NCI-H748 (cell line): Measurements from ENCODE around the gene KCNG1.

Experiments used
- DNase-seq: peaks from one replicate; lab custom pipeline; 2025; ENCODE audit not compliant: unreplicated experiment; lab: John Stamatoyannopoulos, UW

KCNG1 gene

GRCh38 chr20:51014797-51015722, 7.8 kb downstream of the KCNG1 start:
- peak; percentile 37 for DNase-seq

GRCh38 chr20:51013577-51014330, 9.2 kb downstream of the KCNG1 start:
- DNase-seq, result no peak

DNA sequence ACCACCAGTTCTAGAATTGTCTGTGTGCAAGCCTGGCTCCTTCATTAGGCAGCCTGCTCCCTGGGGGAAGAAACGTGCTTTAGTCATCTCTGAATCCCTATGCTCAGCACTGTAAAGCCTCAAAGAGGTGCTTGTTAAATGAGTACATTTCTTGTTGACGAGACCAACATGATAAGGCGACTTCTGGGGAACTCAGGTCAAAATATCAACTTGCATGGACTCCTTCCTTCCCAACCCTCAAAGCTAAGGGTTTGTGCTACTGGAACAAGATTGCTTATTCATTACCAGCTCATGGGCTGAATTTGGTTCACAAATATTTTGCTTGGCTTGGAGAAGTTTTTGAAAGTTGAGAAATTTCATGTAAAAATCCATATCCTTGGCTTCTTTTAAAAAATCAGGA, 10.6 kb downstream of the KCNG1 start:
- DNase-seq, result no peak

DNA sequence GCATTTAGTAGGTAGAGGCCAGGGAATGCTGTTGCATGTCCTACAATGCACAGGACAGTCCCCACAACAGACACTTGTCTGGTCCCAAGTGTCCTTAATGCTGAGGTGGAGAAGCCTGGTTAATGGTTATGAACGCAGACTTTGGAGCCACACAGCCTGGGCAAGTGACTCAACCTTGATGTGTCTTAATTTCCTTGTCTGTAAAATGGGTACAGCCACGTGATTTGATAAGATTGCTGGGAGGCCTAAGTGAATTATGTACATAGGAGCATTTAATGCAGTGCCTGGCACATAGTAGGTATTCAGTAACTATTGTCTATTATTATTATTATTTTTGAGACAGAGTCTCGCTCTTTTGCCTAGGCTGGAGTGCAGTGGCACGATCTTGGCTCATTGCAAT, 11.4 kb downstream of the KCNG1 start:
- no peak for DNase-seq

GRCh38 chr20:51010932-51011331, 12.0 kb downstream of the KCNG1 start:
- DNase-seq, result no peak

- no peak for DNase-seq
Measured at GRCh38 chr20:51010043-51010365, 12.9 kb downstream of the KCNG1 start.

DNA sequence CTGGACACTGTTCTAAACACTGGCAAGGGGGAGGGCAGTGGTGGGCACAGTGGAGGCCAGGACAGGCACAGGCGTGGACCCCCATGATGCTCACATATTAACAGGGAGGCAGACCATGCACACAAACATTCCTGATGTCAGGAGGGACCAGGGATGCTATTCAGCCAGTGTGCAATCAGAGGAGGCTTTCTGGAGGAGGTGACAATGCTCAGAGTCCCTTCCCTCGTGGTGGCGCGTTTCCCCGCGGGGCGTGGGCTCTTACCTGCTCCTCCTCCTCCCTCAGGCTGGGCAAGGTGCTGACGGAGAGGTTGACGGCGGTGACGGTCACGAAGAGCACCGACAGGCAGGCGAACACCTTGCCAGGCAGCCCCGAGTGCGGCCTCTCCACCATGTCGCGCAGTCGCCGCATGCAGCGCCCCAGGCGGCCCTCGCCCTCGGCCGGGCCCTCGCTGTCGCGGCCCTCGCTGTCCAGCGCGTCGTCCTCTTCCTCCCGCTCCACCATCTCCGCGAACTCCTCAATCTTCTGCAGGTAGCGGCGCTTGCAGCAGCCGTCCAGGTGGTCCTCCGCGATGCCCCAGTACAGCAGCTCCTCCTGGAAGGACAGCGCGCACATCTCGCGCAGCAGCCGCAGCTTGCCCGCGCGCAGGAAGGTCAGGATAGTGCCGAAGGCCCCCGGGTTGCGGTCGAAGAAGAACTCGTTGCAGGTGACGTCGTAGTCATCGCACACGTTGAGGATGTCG, 13.4 kb downstream of the KCNG1 start:
- no peak for DNase-seq

DNA sequence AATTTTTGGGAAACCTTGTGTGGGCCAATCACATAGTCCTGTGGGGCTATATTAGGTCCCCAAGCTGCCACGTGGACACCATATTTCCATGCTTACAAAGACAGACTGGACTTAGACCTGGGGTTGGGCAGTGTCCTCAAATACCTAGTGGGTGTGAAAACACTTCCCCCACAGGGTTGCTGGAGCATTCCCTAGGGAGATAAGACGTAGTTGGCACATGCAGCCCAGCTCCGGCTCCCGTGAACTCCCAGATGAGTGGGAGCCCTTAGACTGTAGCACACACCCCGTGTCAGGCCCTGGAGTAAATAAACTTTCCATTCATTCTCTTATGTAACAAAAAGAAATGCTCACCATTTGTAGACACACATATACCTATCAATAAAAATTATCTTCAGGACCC, 14.2 kb downstream of the KCNG1 start:
- DNase-seq, result no peak

GRCh38 chr20:51005214-51005613, 17.7 kb downstream of the KCNG1 start:
- DNase-seq, result no peak

- DNase-seq, result no peak
Measured at GRCh38 chr20:51004781-51005180, 18.1 kb downstream of the KCNG1 start.

- no peak for DNase-seq
Measured at GRCh38 chr20:51004305-51004727, 18.6 kb downstream of the KCNG1 start.

DNA sequence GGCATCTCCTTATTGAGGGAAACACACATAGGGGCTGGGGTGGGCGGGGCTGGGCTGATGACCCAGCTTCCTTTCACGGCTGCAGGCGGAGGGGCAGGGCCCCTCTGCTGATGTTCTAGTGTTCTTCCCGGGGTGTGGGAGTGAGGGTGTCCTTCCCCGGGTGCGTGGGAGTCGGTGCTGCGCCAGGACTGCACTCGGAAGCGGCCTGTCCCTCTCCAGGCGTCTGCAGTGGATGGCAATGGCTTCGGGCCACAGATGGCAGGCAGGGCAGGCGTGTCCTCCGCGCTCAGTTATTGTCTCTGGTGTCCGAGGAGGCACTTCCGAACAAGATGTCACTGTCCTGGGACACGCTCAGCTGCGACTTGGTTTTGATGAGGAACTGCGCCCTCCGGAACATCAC, 19.2 kb downstream of the KCNG1 start:
- DNase-seq, result no peak

DNA sequence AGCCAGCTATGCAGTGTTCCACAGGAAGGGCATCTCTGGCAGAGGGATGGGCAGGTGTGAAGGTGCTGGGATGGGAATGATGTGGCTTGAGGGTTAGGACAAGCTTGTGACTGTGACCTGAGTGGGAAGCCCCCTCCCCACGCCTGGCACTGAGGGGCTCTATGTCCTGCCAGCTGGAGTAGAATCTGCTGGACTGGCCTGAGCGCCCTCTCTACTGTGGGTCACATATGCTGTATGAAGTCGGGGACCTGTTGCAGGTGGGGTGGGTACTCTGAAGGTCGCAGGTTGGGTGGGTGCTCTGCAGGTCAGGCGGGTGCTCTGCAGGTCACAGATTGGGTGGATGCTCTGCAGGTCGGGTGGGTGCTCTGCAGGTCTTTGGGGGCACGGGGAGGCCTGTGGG, 20.3 kb downstream of the KCNG1 start:
- DNase-seq, result no peak

GRCh38 chr20:51001430-51002265, 21.3 kb downstream of the KCNG1 start:
- DNase-seq, result no peak

DNA sequence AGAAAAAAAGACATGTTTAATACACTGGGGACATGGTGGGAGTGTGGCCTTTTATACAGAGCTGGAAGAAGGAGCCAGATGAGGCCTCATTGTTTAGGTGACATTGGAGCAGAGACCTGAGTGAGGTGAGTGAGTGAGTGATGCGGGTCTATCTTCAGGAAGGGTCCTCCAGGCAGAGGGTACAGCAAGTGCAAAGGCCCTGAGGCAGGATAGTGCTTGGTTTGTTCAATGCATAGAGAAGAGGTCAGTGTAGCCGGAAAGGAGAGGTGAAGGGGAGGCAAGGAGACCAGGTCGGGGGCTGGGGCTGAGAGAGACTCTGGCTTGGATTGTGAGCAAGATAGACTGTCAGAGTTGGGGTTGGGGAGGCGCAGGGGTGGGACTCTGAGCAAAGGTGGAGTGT, 23.6 kb downstream of the KCNG1 start:
- no peak for DNase-seq

DNA sequence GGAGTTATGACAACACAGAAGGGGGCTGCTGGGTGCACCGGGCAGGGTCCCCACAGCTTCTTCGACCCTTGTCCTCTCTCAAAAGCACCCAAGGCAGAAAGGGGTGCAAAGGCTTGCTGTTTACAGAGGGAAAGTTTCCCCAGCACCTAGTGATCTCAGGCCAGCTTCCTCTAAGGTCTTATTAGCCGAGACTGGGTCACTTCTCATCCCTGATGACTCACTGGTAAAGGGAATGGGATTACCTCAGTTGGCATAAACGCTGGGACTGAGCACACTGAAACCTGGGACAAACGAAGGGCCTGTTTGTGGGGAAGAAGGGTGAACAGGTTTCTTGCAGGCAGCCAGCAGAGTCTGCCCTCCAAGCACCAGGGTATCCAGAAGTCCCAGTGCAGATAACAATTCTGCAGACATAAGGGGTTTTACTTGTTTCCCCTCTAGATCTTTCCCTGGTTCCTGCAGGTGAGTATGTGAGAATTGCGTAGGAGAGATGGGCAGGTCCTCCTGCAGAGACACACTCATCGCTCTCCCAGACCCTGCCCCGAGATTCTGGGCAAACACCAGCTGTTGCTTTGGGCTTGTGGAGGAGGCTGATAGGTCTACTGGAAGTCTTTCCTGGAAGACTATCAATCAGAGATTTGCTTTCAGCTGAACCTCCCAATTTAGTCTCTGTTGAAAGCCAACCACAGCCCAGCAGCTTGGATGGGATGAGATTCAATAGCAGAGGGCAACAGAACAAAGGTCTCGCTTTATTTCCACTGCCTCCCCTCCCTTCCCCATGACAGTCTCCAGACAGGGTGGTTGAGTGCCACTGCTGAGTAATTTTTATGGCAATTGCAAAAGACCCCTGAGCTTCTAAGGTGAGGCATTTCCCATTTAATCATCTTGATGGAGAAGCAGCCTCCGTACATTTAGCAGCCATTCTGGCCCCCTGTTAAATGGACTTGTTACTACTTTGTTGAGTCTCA, 25.7 kb downstream of the KCNG1 start:
- no peak for DNase-seq

- no peak for DNase-seq
Measured at GRCh38 chr20:50995506-50995905, 27.4 kb downstream of the KCNG1 start.

DNA sequence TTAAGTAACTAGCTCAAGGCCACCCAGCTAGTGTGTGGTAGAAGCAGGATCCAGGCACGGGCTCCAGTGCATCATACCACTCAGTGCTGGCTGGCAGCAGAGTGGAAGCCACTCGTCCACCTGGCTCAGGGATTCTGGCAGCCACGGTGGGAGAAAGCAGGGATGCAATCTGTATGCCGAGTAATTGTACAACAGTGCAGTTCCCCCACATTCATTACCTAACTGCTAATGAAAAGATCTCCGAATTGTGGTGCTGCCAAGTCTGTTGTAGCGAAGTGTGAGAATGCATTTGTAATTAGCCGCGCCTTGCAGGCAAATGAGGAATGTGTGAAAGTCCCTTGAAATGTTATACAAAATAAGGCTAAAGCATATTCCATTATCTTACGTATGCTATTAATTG, 29.0 kb downstream of the KCNG1 start:
- no peak for DNase-seq

DNA sequence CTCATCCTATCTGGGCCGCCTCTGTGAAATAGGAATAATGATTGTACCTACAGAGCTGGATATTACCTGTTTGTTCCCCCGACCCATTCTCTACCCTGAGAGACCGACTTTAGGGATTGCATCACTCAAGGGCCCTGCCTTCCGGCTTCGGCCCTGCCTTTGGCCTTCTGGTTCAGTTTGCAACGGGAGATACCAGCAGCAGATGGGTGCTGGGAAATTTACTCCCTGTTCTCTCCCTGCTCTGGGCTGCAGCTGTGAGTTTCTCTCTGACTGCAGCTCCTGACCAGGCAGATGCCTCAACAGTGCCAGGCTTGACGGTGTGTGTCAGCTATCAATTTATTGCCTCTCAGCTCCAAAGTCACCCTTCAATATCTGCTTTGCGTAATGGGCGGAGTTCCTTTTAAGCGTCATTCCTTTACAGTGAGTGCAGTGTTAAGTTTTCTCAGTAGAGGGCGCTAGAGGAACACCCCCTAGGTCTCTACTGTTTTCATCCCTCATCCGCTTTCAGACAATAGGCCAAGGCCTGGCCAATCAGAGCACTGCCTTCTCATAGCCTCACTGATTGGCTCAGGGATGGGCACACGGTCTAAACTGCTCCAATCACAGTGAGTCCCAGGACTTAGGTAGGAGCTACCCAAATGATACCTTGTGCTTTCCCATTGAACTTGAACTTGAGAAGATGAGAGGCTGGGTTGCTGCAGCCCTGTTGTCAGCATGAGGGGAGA, 30.0 kb downstream of the KCNG1 start:
- DNase-seq, result peak; percentile 51
